Measurements from ENCODE around the gene PRKRA.
"Not testable (repeated sequence)": the region's sequence is repeated elsewhere in the genome, so short reads cannot be mapped to it uniquely, and the experiment has no call there.

- TF ChIP-seq ZNF569 (CRISPR knock-in tag; IDR thresholded peaks at IDR 0.05; ENCODE audit: borderline replicate concordance); SIX1 (CRISPR knock-in tag; IDR thresholded peaks at IDR 0.05; ENCODE audit: borderline replicate concordance); DNMT1 (CRISPR knock-in tag; IDR thresholded peaks at IDR 0.05); TEAD3 (CRISPR knock-in tag; optimal IDR thresholded peaks at IDR 0.05; ENCODE audit: borderline replicate concordance); THAP11 (CRISPR knock-in tag; IDR thresholded peaks at IDR 0.05); ZNF33B (CRISPR knock-in tag; IDR thresholded peaks at IDR 0.05); ZNF329 (CRISPR knock-in tag; IDR thresholded peaks at IDR 0.05; ENCODE audit: low read depth); FOXK2 (IDR thresholded peaks at IDR 0.05); JUND (CRISPR knock-in tag; IDR thresholded peaks at IDR 0.05); ZNF513 (CRISPR knock-in tag; conservative IDR thresholded peaks at IDR 0.05); HNRNPUL1 (IDR thresholded peaks at IDR 0.05; ENCODE audit: low read depth, low read length): not testable (repeated sequence)
- TF ChIP-seq, protein P1, sequence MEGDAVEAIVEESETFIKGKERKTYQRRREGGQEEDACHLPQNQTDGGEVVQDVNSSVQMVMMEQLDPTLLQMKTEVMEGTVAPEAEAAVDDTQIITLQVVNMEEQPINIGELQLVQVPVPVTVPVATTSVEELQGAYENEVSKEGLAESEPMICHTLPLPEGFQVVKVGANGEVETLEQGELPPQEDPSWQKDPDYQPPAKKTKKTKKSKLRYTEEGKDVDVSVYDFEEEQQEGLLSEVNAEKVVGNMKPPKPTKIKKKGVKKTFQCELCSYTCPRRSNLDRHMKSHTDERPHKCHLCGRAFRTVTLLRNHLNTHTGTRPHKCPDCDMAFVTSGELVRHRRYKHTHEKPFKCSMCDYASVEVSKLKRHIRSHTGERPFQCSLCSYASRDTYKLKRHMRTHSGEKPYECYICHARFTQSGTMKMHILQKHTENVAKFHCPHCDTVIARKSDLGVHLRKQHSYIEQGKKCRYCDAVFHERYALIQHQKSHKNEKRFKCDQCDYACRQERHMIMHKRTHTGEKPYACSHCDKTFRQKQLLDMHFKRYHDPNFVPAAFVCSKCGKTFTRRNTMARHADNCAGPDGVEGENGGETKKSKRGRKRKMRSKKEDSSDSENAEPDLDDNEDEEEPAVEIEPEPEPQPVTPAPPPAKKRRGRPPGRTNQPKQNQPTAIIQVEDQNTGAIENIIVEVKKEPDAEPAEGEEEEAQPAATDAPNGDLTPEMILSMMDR (CRISPR knock-in tag; IDR thresholded peaks at IDR 0.05): not testable (repeated sequence)
Measured at GRCh38 chr2:178423746-178424145, 27.2 kb downstream of the PRKRA start.
